ENCODE measurements around the gene EIF3F. TPM values are rescaled to one million over a fixed set of nuclear protein-coding genes. Genes with fewer than 3 reads are reported as not detected.
A peak's percentile ranks its signal among the peaks of the same experiment; 100 is the strongest.

Gene EIF3F
- total and polyA plus RNA-seq, 2 of the 8 experiments (the other 6 are each of a cell fraction or from before 2014, with no cell fraction given), result 222 to 388 TPM

- Histone ChIP-seq H3K56ac (replicated peaks; ENCODE audit: insufficient read length, low read depth, low read length) (no peak overlapping the region), H3K14ac (ENCODE audit: insufficient read length) (no peak overlapping the region), H3K4me1 (replicated peaks in 1 of 4; ENCODE audit: control insufficient read depth in 3 of 4, insufficient read depth in 4 of 4, low read length in 3 of 4) (peaks cover 6 to 17% (median 13%) of the 10 kb centered on the region in 4 experiments; a peak in 6 of 7 replicates), H3K79me2 (ENCODE audit: control insufficient read depth in 1 of 2, insufficient read depth in 2 of 2, low read length in 2 of 2) (no peaks in the 10 kb centered on the region), H3K4me3 (ENCODE audit: extremely low read depth in 1 of 4, insufficient read depth in 2 of 4, low read depth in 3 of 4, low read length in 4 of 4) (peak overlapping the region; percentile 56 to 68 (median 61)), H3K36me3 (ENCODE audit: control insufficient read depth in 2 of 4, insufficient read depth in 4 of 4, low read length in 3 of 4) (no peaks in the 10 kb centered on the region), H3K27me3 (replicated peaks in 1 of 4; ENCODE audit: control insufficient read depth in 3 of 4, extremely low read depth in 1 of 4, insufficient read depth in 3 of 4, low read length in 3 of 4) (peaks cover 14 to 59% (median 52%) of the 10 kb centered on the region in 4 experiments), H2BK12ac (ENCODE audit: low read depth, low read length) (no peak overlapping the region), H4K5ac (ENCODE audit: insufficient read length, low read depth, low read length) (no peak overlapping the region), H3K4ac (replicated peaks; ENCODE audit: insufficient read length, low read depth, low read length) (no peak overlapping the region), H3K9me3 (ENCODE audit: insufficient read depth in 2 of 2, low read depth in 1 of 2, low read length in 1 of 2) (no peaks in the 10 kb centered on the region), H2BK15ac (ENCODE audit: low read length) (no peak overlapping the region), H3K18ac (ENCODE audit: extremely low read depth, low read length) (no peak overlapping the region), H2AFZ (ENCODE audit: low read length) (peak overlapping the region; percentile 86; the same call in 1 of the 2 replicates), H3K79me1 (ENCODE audit: low read depth, low read length) (no peaks in the 10 kb centered on the region), H3K27ac (ENCODE audit: low read depth, low read length) (no peak overlapping the region), H3K23ac (ENCODE audit: insufficient read length) (no peak overlapping the region), H4K91ac (replicated peaks; ENCODE audit: insufficient read length, low read length) (no peak overlapping the region), H3K23me2 (ENCODE audit: low read depth, low read length) (peaks cover 11% of the 10 kb centered on the region; the same call in 1 of the 2 replicates), H2BK5ac (ENCODE audit: low read depth, low read length) (no peak overlapping the region), H4K20me1 (replicated peaks in 1 of 2; ENCODE audit: control insufficient read depth in 1 of 2, insufficient read depth in 2 of 2, low read length in 2 of 2) (peaks cover 0 to 3% of the 10 kb centered on the region in 2 experiments), H2BK120ac (replicated peaks; ENCODE audit: low read depth, low read length) (no peak overlapping the region), H2BK20ac (ENCODE audit: low read length) (no peak overlapping the region), H3K4me2 (ENCODE audit: insufficient read depth in 1 of 2, low read depth in 2 of 2, low read length in 2 of 2) (peak overlapping the region; percentile 72 to 98), H4K8ac (ENCODE audit: extremely low read depth, insufficient read depth, low read length) (no peak overlapping the region), H3K9ac (replicated peaks in 1 of 4; ENCODE audit: extremely low read depth in 1 of 4, low read depth in 3 of 4, low read length in 3 of 4) (peak overlapping the region in 1 of 4 experiments; percentile 32; a peak in 2 of 7 replicates), H2AK5ac (ENCODE audit: low read depth, low read length) (no peak overlapping the region)
- ChIA-PET CTCF (ENCODE audit: partially characterized antibody) (interaction anchor here (0.5 to 11.1 kb wide), 13 partner anchors 10 to 81 kb away, joined by 3 to 142 read pairs (median 4); partner anchors contain the start of gene TUB), POLR2A (ENCODE audit: partially characterized antibody) (interaction anchor here (0.9 to 2.5 kb wide), 6 partner anchors 12 to 113 kb away, joined by 3 to 6 read pairs (median 4); partner anchors contain the start of gene TUB)
- FAIRE-seq (no peak), DNase-seq (ENCODE audit: low read depth in 1 of 2, low spot score in 2 of 2) (peak in 1 of 2 experiments; percentile 87)
- WGBS, 2 experiments (ENCODE audit: extremely low coverage in 1 of 2, insufficient coverage in 1 of 2, insufficient read length in 1 of 2, insufficient replicate concordance in 2 of 2, low coverage in 1 of 2, low lambda C conversion rate in 2 of 2, missing lambda C conversion rate in 1 of 2), result 5% methylated on average over 37 of the region's 62 CpGs; no CpG with 5 or more reads in 1 of the 2 experiments
- TF ChIP-seq HDAC2 (IDR thresholded peaks at IDR 0.05; ENCODE audit: borderline replicate concordance in 1 of 2, low read depth in 2 of 2, low read length in 2 of 2) (0 out of 4 replicates have a peak, but pooled peaks of 1 of the 2 experiments have one; percentile 15), USF2 (IDR thresholded peaks at IDR 0.05; ENCODE audit: low read length) (no peak), RXRA (IDR thresholded peaks at IDR 0.05; ENCODE audit: insufficient read depth, low read depth, low read length) (no peak), BACH1 (IDR thresholded peaks at IDR 0.05; ENCODE audit: low read length) (no peak)
Measured at GRCh38 chr11:8018484-8019313, 31.6 kb downstream of the EIF3F start.

All from H1 (cell line).